HuH-7.5 (cell line): ENCODE results near the gene ANK2.
A peak's percentile ranks its signal among the peaks of the same experiment; 100 is the strongest.

ENCODE experiments used
- DNase-seq: peaks from one replicate; pipeline ENCODE4 v3.0.0; 2011; ENCODE audit warnings: low spot score

The ANK2 gene

GRCh38 chr4:113290666-113291065 is 241.2 kb downstream of the ANK2 start:
- DNase-seq: no peak

- DNase-seq: no peak
Observed at GRCh38 chr4:113292371-113293042, 243.1 kb downstream of the ANK2 start.

- no peak for DNase-seq
Observed at GRCh38 chr4:113293043-113293560, 243.6 kb downstream of the ANK2 start.

- no peak for DNase-seq
Observed at GRCh38 chr4:113293674-113294073, 244.2 kb downstream of the ANK2 start.

- DNase-seq: no peak
Observed at GRCh38 chr4:113294908-113295307, 245.5 kb downstream of the ANK2 start.

GRCh38 chr4:113300471-113300928 is 251.0 kb downstream of the ANK2 start:
- DNase-seq: peak; percentile 6

- no peak for DNase-seq
Observed at GRCh38 chr4:113302051-113302450, 252.6 kb downstream of the ANK2 start.

- DNase-seq: no peak
Observed at GRCh38 chr4:113303315-113303714, 253.9 kb downstream of the ANK2 start.

GRCh38 chr4:113311047-113311446 is 261.6 kb downstream of the ANK2 start:
- DNase-seq: no peak

GRCh38 chr4:113312529-113312928 is 263.1 kb downstream of the ANK2 start:
- DNase-seq: no peak

GRCh38 chr4:113314426-113314825 is 265.0 kb downstream of the ANK2 start:
- no peak for DNase-seq

GRCh38 chr4:113316879-113317278 is 267.4 kb downstream of the ANK2 start:
- no peak for DNase-seq

GRCh38 chr4:113317523-113317922 is 268.1 kb downstream of the ANK2 start:
- no peak for DNase-seq

- DNase-seq: no peak
Observed at GRCh38 chr4:113322736-113323135, 273.3 kb downstream of the ANK2 start.

GRCh38 chr4:113325876-113326615 is 276.6 kb downstream of the ANK2 start:
- no peak for DNase-seq

GRCh38 chr4:113327494-113327893 is 278.0 kb downstream of the ANK2 start:
- DNase-seq: no peak

GRCh38 chr4:113328514-113328913 is 279.1 kb downstream of the ANK2 start:
- peak; percentile 9 for DNase-seq

GRCh38 chr4:113330200-113330599 is 280.7 kb downstream of the ANK2 start:
- no peak for DNase-seq

- DNase-seq: no peak
Observed at GRCh38 chr4:113331811-113332210, 282.4 kb downstream of the ANK2 start.

GRCh38 chr4:113332701-113333100 is 283.2 kb downstream of the ANK2 start:
- no peak for DNase-seq

- no peak for DNase-seq
Observed at GRCh38 chr4:113335746-113336145, 286.3 kb downstream of the ANK2 start.

- DNase-seq: no peak
Observed at GRCh38 chr4:113336556-113336955, 287.1 kb downstream of the ANK2 start.

- DNase-seq: no peak
Observed at GRCh38 chr4:113339430-113339813, 290.0 kb downstream of the ANK2 start.
